Liver (tissue), 3 donors: ENCODE measurements around the gene TMEM212.

Source experiments
- ATF3 ChIP-seq: IDR thresholded peaks from 2 replicates; pipeline ENCODE4 v1.6.1; 2016; ENCODE audit warnings: antibody characterized with exemption
- FOXA1 ChIP-seq: IDR thresholded peaks from 2 replicates; pipeline ENCODE4 v1.6.1; 2016; ENCODE audit warnings: antibody characterized with exemption
- FOXA2 ChIP-seq: IDR thresholded peaks from 2 replicates; pipeline ENCODE4 v1.6.1; 2016; ENCODE audit warnings: antibody characterized with exemption
- HNF4G ChIP-seq: IDR thresholded peaks from 2 replicates; pipeline ENCODE4 v1.6.1; 2016; ENCODE audit warnings: antibody characterized with exemption
- JUND ChIP-seq, 2 donors: IDR thresholded peaks; 2 replicates each; pipeline ENCODE4 v1.6.1; 2016; ENCODE audit warnings: antibody characterized with exemption in 2 of 2
- MAX ChIP-seq: IDR thresholded peaks from 2 replicates; pipeline ENCODE4 v1.6.1; 2016; ENCODE audit warnings: antibody characterized with exemption
- RAD21 ChIP-seq, 2 donors: IDR thresholded peaks; 2 replicates each; pipeline ENCODE4 v1.6.1; 2016; ENCODE audit warnings: antibody characterized with exemption in 2 of 2, mild to moderate bottlenecking in 2 of 2
- REST ChIP-seq: IDR thresholded peaks from 2 replicates; pipeline ENCODE4 v1.6.1; 2016; ENCODE audit warnings: antibody characterized with exemption, mild to moderate bottlenecking
- TAF1 ChIP-seq: conservative IDR thresholded peaks from 2 replicates; pipeline ENCODE4 v1.6.1; 2016; ENCODE audit warnings: antibody characterized with exemption, mild to moderate bottlenecking
- YY1 ChIP-seq: IDR thresholded peaks from 2 replicates; pipeline ENCODE4 v1.6.1; 2016; ENCODE audit warnings: antibody characterized with exemption, mild to moderate bottlenecking
- ZBTB33 ChIP-seq: IDR thresholded peaks from 2 replicates; pipeline ENCODE4 v1.6.1; 2016; ENCODE audit warnings: antibody characterized with exemption
- TF ChIP-seq, protein P1 (sequence below): fragments of 150-350 bp; IDR thresholded peaks from 2 replicates; pipeline ENCODE4 v1.5.1; 2017; ENCODE audit warnings: improper control_type of control experiment, low read depth, low read length; ENCODE audit not compliant: missing input control
- donor health status: healthy.
- donor health status: healthy.

GRCh38 chr3:171807806-171808205 is 35.3 kb upstream of the TMEM212 start:
- TF ChIP-seq, protein P1, sequence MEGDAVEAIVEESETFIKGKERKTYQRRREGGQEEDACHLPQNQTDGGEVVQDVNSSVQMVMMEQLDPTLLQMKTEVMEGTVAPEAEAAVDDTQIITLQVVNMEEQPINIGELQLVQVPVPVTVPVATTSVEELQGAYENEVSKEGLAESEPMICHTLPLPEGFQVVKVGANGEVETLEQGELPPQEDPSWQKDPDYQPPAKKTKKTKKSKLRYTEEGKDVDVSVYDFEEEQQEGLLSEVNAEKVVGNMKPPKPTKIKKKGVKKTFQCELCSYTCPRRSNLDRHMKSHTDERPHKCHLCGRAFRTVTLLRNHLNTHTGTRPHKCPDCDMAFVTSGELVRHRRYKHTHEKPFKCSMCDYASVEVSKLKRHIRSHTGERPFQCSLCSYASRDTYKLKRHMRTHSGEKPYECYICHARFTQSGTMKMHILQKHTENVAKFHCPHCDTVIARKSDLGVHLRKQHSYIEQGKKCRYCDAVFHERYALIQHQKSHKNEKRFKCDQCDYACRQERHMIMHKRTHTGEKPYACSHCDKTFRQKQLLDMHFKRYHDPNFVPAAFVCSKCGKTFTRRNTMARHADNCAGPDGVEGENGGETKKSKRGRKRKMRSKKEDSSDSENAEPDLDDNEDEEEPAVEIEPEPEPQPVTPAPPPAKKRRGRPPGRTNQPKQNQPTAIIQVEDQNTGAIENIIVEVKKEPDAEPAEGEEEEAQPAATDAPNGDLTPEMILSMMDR, result no peak
- TF ChIP-seq RAD21 (IDR thresholded peaks at IDR 0.05) (no peak), ATF3 (no peak), JUND (IDR thresholded peaks at IDR 0.05) (no peak), HNF4G (no peak), FOXA1 (no peak), REST (no peak), YY1 (no peak), TAF1 (no peak), MAX (no peak), FOXA2 (no peak), ZBTB33 (no peak)
